ENCODE measurements around the gene PID1.

The PID1 gene, protein sequence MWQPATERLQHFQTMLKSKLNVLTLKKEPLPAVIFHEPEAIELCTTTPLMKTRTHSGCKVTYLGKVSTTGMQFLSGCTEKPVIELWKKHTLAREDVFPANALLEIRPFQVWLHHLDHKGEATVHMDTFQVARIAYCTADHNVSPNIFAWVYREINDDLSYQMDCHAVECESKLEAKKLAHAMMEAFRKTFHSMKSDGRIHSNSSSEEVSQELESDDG

DNA sequence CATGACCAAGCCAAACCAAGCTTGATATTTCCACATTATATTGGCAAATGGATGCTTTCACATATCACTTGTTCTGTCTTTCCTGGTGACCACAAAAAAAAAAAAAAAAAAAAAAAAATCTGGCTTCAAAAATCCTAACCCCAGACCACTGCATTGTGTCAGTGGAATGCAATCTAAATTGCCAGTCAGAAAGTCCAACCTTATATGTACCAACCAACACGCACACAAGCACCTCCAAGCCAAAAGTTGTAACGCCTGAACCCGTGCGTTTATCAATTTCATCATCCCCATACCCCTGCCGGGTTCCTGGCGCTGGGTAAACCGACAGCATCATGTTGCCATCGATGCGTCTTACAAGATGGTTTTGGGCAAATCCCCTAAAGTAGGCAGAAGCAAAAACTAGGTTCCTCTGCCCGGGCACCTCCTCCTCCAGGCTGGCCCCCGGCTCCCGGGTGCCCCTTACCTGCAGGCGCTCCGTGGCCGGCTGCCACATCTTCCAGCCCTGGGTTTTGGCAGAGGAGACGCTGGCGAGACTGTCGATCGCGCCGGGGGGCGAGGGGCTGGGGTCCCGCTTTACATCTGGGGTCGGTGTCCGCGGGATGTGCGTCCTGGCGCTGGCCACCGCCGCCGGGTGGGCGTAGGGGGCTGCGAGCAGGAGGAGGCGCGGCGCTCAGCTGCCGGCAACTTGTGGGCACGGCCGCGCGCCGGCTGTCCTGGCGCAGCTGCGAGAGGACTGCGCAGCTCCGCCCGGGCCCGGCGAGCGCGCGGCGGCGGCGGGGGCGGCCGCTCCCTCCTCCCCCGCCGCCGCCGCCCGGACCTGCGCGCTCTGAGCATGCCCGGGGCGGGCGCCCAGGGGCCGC is at the start of gene PID1:
PID1 (minus strand) TSS at position 737 of the 860 bp plus-strand sequence; CDS start at position 493, 244 bp downstream.
- no peak for ATAC-seq

DNA sequence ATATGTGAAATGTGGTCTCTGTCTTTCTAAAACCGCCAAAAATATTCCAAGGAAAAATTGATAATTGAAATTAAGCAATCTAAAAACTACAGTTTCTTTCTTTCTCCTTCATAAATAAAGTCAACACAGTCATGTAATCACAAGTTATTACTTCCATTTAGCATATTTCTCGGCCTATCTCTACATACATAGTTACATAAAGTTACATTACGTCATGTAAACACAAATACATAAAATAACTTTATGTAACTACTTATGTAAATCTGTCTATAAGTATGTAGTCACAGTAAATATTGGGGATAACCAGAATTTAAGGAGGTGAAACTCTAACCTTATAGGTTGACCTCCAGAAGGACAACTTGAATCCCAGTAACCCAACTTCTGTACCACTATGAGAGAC is 48.5 kb upstream of the PID1 start:
- no peak for ATAC-seq

DNA sequence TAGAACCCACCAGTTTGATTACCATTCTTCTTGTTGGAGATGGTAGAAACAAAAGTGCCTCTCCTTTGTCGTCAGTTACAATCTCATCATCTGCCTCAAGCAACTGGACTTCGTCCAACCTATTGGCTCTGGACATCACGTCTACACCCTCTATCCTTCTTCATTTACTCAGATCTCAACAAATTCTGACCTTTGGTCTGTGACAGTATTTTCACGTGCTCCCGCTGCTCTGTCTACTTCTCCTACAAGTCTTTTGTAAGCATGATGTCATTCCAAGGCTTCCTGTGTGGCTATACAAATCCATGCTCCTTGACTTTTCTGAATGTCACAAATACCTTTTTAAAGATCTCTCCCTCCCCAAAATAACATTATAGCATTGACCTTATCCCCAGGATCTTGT is 43.0 kb upstream of the PID1 start:
- no peak for ATAC-seq

DNA sequence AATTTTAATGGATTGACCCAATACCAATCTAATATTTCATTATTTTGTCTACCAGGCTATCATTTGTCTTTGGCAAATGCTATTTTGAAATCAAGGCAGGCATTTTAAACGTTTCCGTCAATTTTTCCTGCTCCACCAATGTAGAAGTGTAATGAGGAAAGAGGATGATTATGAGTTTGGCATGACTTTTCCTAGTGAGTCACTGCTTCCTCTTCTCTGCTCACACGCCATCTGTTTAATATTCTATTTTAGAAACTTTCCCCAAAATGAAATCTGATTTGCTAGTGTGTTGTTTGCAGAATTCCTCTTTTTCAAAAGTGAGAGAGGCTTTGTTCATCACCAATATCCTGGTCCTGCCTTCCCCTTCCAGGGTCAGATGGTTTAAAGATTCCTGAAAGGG is 42.5 kb upstream of the PID1 start:
- no peak for ATAC-seq

DNA sequence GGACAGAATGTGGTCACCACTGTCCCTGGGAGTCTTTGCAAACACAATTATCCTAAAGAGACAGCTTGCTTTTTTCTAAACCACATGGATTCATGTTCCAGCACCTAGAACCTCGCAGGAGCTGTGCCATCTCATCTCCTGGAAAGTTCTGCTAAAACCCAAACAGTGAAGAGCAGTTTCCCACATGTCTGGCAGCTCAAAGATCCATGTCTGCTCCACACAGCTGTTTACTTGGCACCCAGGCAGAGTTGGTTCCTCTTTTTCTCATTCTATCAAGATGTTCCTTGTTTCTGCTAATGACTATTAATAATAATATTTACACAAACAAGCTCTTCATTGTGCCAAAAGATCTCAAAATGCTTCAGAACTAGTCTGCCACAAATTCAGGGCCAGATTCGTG is 30.1 kb upstream of the PID1 start:
- ATAC-seq: no peak

DNA sequence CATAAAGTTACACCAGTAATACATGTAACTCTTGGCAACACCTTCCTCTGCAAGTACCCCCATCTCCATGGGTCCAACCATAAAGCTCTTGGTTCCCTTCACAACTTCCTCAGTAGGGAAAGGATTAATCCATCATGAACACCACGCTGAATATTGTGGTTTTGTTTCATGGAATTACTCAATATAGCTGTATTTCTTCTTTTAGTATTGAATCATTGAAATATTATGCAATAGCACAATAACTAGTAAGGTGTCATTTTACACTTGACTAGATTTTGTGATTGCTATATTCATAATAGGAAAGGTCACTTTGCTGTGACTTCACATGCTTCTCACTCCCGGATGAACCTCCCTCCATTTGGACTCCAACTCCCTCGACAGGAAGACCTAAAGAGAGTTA is 29.7 kb upstream of the PID1 start:
- no peak for ATAC-seq

DNA sequence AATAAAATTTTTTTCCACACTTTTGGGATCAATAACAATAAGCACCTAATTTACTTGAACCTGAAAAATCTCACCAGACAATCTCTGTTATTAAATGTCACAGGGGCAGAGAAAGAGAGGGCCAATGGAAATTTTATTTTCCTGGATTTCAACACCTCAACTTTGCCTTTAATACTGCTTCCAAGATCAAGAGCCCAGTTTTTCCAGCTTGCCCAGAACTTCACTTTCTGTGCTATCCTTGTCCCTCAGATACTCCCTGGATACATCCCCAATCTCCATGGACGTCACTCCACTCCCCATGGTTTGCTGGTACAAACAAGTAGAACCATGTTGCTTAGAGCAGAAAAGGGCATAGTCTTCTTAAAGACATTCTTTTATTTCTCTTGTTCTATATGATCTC is 29.3 kb upstream of the PID1 start:
- ATAC-seq: no peak

DNA sequence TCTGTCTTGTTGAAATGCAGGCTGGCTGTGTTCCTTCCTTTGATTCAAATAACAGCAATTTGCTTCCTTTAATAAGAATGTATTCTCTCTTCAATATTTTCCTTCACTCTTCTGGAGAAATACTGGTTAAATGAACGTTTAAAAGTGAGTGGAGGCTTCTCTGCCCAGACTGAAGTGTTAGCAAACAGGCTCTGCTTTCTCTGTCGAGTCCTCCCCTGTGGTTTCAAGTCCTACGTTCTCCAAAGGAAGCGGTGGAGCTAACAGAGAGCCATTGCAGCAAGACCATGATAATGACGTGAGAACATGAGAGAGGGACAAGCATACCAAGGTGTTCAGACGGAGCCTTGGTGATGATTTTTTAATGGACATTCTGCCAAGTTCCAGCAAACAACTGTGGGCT is 26.2 kb upstream of the PID1 start:
- ATAC-seq: no peak

DNA sequence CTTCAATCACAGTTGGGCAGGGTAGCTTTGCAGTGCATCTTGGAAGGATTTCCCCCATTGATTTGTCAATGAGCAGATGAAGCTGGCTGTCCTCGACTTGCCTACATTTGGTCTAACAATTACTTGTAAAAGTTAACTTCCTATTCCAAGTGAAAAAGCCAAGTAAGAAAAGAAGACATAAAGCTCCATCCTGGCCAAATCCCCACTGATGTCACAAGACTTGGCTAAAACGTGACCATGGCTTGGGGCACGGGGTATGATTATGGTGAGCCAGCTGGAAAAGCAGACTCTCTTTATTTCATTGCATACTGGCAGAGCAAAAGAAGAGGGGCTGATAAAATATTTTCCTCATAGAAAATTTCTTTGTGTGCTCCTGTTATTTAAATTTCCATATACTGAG is 25.4 kb upstream of the PID1 start:
- no peak for ATAC-seq

DNA sequence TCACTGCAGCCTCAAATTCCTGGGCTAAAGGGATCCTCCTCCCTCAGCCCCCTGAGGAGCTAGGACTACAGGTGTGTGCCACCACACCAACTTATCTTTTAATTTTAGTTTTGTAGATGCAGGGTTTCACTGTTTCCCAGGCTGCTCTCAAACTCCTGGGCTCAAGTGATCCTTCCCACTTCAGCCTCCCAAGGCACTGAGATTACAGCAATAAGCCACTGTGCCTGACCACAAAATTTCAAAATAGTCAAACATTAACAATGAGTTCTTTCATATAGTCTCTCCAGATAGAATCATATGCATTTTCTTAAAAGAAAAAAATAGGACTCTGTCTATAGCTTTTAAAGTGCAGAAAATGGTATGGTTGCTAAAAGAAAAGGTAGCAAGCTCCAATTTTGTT is 24.9 kb upstream of the PID1 start:
- no peak for ATAC-seq

DNA sequence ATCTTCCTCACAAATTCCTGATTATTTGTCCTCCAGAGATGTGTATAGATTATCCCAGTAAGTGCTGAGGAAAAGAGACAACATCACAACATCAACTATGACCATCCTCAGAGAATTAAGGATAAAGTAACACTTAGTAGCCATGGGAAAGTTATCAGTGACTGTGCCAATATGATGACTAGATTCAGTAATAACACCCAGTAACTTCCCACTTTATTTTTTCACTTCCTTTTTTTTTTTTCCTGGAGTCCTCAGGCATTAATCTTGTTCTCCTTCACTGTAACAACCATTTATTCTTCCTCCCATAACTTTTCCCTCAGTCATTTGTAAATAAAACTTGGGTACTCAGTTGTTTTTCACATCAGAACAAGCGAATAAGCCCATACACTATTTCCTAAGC is 16.7 kb upstream of the PID1 start:
- ATAC-seq: no peak

DNA sequence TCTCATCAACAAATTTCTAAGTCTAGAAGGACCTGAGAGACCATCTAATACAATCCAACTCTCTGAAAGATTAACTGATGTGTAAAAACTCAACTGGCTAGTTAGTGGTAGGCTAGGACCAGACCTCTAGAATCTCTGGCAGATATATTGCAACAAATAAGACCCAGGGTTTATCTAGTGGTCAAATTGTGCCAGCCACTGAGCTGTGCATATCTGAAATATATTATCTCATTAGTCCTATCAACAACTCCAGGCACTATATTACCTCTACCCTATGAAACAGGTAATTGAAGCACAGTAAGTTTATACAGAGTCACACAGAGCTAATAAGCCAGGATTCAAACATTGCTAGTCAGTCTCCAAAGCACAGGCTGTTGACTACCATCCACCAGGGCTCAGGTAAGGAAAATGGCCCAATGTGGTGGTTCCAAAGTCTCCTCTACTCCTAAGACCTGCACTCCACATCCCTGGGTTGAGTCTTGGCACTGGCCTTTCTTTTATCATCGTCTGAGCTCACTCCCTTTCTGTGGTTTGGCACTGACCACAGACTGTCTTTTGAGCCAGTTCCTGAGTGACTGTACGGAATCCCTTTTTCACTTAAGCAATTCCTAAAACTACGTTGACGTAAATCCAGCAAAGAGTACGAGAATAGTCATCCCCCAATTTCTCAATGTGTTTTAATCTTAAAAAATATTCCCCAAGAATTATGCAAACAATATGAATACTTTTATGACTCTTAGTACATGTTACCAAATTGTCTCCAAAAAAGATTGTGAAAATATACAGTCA is 11.9 kb upstream of the PID1 start:
- no peak for ATAC-seq

DNA sequence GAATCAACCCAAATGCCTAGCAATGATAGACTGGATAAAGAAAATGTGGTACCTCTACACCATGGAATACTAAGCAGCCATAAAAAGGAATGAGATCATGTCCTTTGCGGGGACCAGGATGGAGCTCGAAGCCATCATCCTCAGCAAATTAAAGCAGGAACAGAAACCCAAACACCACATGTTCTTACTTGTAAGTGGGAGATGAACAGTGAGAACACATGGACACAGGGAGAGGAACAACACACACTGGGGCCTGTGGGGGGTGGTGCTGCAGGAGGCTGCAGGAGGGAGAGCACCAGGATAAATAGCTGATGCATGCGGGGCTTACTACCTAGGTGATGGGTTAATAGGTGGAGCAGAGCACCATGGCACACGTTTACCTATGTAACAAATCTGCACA is 8.4 kb upstream of the PID1 start:
- ATAC-seq: no peak

DNA sequence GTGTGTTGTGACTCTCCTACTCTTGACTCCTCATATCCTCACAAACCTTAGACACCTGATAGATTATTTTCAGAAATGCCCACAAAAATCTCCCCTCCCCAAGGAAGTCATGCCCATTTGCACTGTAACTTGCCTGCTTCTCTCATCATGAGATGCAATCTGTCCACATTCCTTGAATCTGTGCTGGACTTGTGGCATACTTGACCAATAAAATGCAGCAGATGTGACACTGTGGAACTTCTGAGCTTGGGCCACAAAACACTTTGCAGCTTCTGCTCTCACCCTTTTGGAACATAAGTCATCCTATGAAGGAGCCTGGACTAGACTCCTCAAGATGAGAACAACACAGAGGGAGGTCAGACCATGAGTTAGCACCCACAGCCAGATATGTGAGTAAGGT is 4.4 kb upstream of the PID1 start:
- no peak for ATAC-seq

DNA sequence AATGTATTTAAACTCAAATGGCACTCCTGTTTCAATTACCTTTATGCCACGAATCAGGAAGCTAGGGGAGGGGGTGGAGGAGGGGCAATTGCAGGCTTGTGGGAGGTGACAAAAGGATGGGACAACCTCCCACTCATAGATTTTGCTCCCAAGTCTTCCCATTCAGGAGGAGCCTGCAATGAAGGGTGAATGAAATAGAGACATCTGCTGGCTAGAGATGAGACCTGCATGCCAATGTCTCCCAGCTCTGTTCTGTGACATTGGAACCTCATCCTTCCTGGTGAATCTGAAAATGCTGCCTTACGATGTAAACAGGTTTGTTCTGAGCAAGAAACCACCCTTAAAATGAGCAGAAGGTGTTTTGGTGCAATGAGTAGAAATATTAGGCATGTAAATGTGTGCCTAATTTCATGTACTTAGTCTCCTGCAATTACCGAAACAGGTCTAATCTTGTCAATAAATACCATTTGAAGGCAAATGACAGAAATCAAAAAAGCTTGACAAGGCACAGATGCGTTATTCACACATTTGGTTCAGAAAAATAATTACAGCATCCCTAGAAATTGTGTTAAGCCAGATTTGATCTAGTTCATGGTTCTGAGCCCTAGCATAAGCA is 2.7 kb upstream of the PID1 start:
- ATAC-seq: no peak

DNA sequence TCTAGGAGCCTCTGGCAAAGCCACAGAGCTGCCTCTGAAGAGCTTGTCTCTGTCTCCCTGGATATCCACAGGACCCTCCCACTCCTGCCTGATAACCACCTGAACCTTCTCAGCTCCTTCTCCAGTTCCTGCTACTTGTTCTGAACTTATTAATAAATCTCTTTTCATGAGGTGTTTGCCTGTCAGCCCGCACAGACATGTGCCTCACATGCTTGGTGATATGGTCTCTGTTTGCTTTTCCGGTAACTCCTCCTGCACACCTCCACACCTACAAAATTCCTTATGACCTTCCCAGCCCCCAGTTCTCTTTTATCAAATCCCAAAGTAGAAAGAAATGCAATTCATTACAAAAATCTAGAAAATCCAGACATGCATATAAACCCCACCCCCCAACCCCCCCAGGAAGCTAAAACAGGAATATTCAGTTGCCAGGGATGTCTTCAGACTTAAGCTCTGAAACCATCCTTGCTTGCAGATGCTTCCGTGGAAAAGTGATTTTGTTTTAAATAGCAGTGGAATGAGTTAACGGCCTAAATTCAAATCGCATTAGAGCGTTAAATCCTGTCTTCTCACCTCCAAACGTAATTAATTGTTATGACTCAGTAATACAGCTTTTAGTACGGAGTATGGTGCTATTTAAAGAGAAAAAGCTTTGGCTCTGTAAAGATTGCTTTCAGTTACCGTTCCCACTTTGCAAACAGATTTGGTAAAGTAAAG is 2.1 kb upstream of the PID1 start:
- no peak for ATAC-seq

DNA sequence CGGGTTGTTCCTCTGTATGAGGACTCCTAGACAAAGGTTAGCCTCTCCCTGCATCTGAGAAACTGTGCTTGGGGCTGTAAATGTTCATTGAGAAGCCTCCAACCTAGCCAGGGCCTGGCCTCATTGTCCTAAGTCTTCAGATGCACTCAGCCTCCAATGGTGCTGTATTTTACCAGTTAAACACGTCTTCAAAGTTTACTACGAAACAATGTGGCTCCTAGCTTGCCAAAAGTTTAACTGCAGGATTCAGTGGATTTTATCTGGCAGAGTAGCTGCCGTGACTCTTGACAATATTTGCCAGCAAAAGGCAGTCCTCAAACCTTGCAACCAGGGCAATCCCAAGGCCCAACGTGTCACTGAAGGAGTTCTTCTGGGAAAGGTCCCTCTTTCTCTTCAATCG is 1.1 kb downstream of the PID1 start:
- ATAC-seq: no peak

DNA sequence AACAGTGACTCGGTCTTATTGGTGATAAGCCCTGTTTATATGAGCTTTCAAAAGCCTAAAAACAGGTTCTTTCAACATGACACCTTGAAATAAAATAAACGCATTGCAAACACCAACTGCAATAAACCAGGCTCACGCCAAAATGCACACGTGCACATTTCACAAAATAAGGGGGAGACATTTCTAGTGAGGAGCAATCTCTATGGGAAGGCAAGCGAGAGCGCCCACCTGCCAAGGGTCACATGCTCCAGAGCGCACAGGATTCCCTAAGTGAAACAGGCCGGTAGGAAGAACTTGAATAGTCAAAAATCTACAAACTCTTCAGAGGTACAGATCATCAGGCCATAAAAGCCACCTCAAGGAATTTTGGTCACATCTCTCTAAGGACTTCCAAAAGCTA is 1.9 kb downstream of the PID1 start:
- ATAC-seq: no peak

DNA sequence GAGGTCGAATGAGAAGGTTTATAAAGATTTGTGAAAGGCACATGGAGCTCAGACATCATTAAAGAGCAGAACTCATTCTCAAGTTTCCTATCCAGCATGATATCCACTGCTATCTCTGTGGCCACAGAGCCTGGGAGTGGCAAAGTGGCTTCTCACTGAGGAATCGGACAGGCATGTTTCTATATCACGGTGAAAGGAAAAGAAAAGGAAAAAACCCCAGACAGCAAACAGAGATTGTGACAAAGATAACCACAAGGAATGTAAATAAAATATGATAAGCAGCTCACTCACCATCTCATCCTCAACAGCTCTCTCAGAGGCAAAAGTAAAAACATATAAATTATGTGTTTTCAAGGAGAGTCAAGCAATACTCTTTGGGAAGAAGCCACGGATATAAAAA is 2.5 kb downstream of the PID1 start:
- ATAC-seq: no peak

DNA sequence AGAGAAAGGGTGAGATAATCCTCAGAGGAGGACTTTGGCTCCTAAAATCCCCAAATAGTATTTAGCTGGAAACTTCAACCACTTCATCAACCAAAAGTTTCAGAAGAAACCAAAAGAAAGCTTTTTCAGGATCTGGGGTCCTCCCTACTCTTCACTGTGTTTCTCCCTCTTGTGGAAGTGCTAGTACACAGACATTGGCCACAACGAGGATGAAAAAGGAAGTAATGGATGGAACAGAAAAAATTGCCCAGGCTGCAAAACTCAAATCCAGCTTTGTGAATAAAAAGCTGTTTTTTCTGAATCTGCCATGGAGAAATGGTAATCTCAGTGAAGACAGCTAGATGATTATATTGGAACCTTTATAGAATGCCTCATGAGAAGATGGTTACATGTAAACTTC is 4.0 kb downstream of the PID1 start:
- ATAC-seq: no peak

DNA sequence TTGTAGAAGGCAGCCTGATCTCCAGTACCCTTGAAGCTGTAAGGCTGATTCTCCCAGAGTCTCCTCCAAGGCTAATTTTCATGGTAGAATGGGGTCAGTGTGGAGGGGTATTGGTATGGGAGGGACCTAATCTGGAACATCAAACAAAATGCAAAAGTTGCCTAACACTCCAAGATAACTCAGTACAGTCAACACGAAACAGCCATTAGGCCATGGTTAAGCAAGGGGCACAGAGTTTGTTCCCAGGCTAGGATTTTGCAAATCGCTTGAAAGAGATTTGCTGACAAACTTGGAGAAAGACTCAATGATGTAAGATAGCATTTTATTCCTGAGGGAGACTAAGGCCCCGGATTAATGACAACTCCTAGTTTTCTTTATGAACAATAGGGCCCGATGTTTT is 5.4 kb downstream of the PID1 start:
- no peak for ATAC-seq

DNA sequence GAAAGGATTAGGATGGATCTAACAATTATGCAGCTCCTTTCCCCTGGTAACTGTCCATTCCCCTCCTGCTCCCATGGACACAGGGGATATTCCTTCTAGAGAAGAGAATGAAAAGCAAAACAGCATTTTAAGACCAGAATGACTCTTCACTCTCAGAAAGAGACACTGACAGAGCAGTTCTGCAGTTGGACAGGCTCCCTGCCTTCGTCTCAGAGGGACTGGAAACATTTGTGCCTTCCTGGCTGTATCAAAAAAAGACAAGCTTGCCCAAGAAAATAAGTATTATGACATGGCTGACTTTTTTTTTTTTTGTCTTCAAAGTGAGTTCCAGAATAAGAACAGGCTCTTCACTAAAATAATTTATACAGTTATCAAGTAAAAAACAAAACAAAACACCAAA is 9.5 kb downstream of the PID1 start:
- no peak for ATAC-seq

DNA sequence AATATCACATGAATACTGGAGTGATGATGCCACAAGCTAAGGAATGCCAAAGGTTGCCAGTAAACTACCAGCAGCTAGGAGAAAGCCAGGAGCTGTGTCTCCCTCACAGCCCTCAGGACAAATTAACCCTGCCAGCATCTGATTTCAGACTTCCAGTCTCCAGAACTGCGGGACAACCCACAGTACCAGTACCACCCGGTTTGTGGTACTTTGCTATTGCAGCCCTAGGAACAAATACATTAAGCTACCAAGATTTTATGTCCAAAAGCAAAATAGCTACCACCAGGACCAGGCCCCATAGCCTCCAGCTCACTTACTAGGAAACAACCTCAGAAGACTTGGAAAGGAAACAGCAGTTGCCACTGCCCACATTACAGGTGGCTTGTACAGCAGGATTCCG is 10.0 kb downstream of the PID1 start:
- no peak for ATAC-seq

Measured in activated CD4-positive, CD25-positive, alpha-beta regulatory T cell treated with anti-CD3 and anti-CD28 coated beads, Interleukin-2, amount 50 U/mL, for 24 hours (primary cell).